ENCODE data around the gene ACTN2. TPM values are rescaled to one million over a fixed set of nuclear protein-coding genes. Genes with fewer than 3 reads are reported as not detected.

The ACTN2 gene
- total RNA-seq, 1 donor from 2014 or later: 2.7 TPM

GRCh38 chr1:236786453-236786852, 100.2 kb downstream of the ACTN2 start:
- Mint-ChIP-seq H3K27ac (ENCODE audit: unreplicated experiment) (no peak overlapping the region), H3K27me3 (ENCODE audit: unreplicated experiment) (no peaks in the 10 kb centered on the region), H3K36me3 (ENCODE audit: unreplicated experiment) (no peaks in the 10 kb centered on the region), H3K9me3 (ENCODE audit: unreplicated experiment) (no peaks in the 10 kb centered on the region), H3K4me1 (ENCODE audit: low read depth, unreplicated experiment) (no peaks in the 10 kb centered on the region), H3K4me3 (ENCODE audit: unreplicated experiment) (no peak overlapping the region)
- DNase-seq: no peak
- no peak for TF ChIP-seq CTCF (IDR thresholded peaks at IDR 0.05; ENCODE audit: partially characterized antibody, unreplicated experiment)

GRCh38 chr1:236794585-236795034, 108.3 kb downstream of the ACTN2 start:
- Mint-ChIP-seq H3K9me3 (ENCODE audit: unreplicated experiment) (peaks cover 1% of the 10 kb centered on the region), H3K27ac (ENCODE audit: unreplicated experiment) (peak overlapping the region; percentile 12), H3K36me3 (ENCODE audit: unreplicated experiment) (no peaks in the 10 kb centered on the region), H3K4me3 (ENCODE audit: unreplicated experiment) (peak overlapping the region; percentile 91), H3K27me3 (ENCODE audit: unreplicated experiment) (no peaks in the 10 kb centered on the region), H3K4me1 (ENCODE audit: low read depth, unreplicated experiment) (peaks cover 3% of the 10 kb centered on the region)
- TF ChIP-seq CTCF (IDR thresholded peaks at IDR 0.05; ENCODE audit: partially characterized antibody, unreplicated experiment): no peak
- DNase-seq: no peak

- Mint-ChIP-seq H3K36me3 (ENCODE audit: unreplicated experiment) (no peaks in the 10 kb centered on the region), H3K9me3 (ENCODE audit: unreplicated experiment) (peaks cover 1% of the 10 kb centered on the region), H3K4me1 (ENCODE audit: low read depth, unreplicated experiment) (peaks cover 3% of the 10 kb centered on the region), H3K27ac (ENCODE audit: unreplicated experiment) (peak within 1 kb of the TSS; percentile 75), H3K4me3 (ENCODE audit: unreplicated experiment) (peak within 1 kb of the TSS; percentile 91), H3K27me3 (ENCODE audit: unreplicated experiment) (no peaks in the 10 kb centered on the region)
- DNase-seq: peak; percentile 97
- TF ChIP-seq CTCF (IDR thresholded peaks at IDR 0.05; ENCODE audit: partially characterized antibody, unreplicated experiment): no peak
These were observed 108.9 kb downstream of the ACTN2 start, which contains the start of gene MTR for GRCh38 chr1:236795035-236795756. MTR (plus strand) TSS chr1:236795292; CDS start chr1:236795704, 412 bp downstream.

- DNase-seq: no peak
- peak overlapping the region; percentile 75 for H3K27ac Mint-ChIP-seq (ENCODE audit: unreplicated experiment)
- H3K36me3 Mint-ChIP-seq (ENCODE audit: unreplicated experiment): no peaks in the 10 kb centered on the region
- H3K4me3 Mint-ChIP-seq (ENCODE audit: unreplicated experiment): peak overlapping the region; percentile 91
- H3K27me3 Mint-ChIP-seq (ENCODE audit: unreplicated experiment): no peaks in the 10 kb centered on the region
- peaks cover 1% of the 10 kb centered on the region for H3K9me3 Mint-ChIP-seq (ENCODE audit: unreplicated experiment)
- TF ChIP-seq CTCF (IDR thresholded peaks at IDR 0.05; ENCODE audit: partially characterized antibody, unreplicated experiment): no peak
- H3K4me1 Mint-ChIP-seq (ENCODE audit: low read depth, unreplicated experiment): peaks cover 3% of the 10 kb centered on the region
These were observed 109.7 kb downstream of the ACTN2 start for GRCh38 chr1:236795757-236796667.

Measured in glutamatergic neuron (in vitro differentiated cells).